ENCODE results near the gene CCDC57. TPM values are rescaled to one million over a fixed set of nuclear protein-coding genes. Genes with fewer than 3 reads are reported as not detected.
"Not testable (repeated sequence)": the region's sequence is repeated elsewhere in the genome, so short reads cannot be mapped to it uniquely, and the experiment has no call there.

Gene CCDC57
- total and polyA plus RNA-seq, 2 of the 4 experiments (the other 2 are of a cell fraction): 7.3 to 31.3 TPM

DNA sequence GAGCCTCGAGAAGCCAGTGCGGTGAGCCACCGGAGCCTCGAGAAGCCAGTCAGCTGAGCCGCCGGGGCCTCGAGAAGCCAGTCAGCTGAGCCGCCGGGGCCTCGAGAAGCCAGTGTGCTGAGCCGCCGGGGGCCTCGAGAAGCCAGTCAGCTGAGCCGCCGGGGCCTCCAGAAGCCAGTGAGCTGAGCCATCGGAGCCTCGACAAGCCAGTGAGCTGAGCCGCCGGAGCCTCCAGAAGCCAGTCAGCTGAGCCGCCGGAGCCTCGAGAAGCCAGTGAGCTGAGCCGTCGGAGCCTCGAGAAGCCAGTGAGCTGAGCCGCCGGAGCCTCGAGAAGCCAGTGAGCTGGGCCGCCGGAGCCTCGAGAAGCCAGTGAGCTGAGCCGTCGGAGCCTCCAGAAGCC lies 42.1 kb upstream of the CCDC57 start:
- H3K79me1 ChIP-seq (ENCODE audit: low read depth in 1 of 2, low read length in 2 of 2): peaks cover 34 to 77% of the 10 kb centered on the region in 2 experiments
- H2AK9ac ChIP-seq (replicated peaks; ENCODE audit: low read depth, low read length, poor library complexity); H3K23ac ChIP-seq (ENCODE audit: low read depth, low read length); H3K4me1 ChIP-seq (ENCODE audit: control insufficient read depth, insufficient read depth, low read length); H3K4ac ChIP-seq (ENCODE audit: low read depth, low read length); H3K4me3 ChIP-seq (ENCODE audit: insufficient read depth, low read depth, low read length); H3K9me3 ChIP-seq (ENCODE audit: control insufficient read depth, insufficient read depth, low read length); H3K14ac ChIP-seq (replicated peaks; ENCODE audit: low read depth, low read length); in situ Hi-C loops (cut with MboI; ENCODE audit: low sequenced_read_pairs); dilution Hi-C loops (cut with HindIII; ENCODE audit: low sequenced_read_pairs, unreplicated experiment); BruUV-seq (replicated peaks); intact Hi-C loops (cut with micrococcal nuclease); H4K5ac ChIP-seq (ENCODE audit: low read depth, low read length); H3K4me2 ChIP-seq (ENCODE audit: low read depth, low read length); H3K56ac ChIP-seq (ENCODE audit: extremely low read depth, insufficient read depth, low read length); H2BK15ac ChIP-seq (ENCODE audit: low read depth, low read length); H2AFZ ChIP-seq (replicated peaks; ENCODE audit: low read length, poor library complexity); H2AK5ac ChIP-seq (ENCODE audit: low read depth, low read length); DNase-seq; H3K9me1 ChIP-seq (ENCODE audit: insufficient read depth, low read length); H2BK5ac ChIP-seq (ENCODE audit: low read depth, low read length, poor library complexity, severe bottlenecking); ATAC-seq (ENCODE audit: low read depth); H3K27me3 ChIP-seq (ENCODE audit: control insufficient read depth, insufficient read depth, low read length); H3K27ac ChIP-seq (ENCODE audit: insufficient read depth, low read length); H4K8ac ChIP-seq (ENCODE audit: low read depth in 2 of 2, low read length in 2 of 2); H3K9ac ChIP-seq (ENCODE audit: low read depth, low read length); H3K18ac ChIP-seq (ENCODE audit: low read depth, low read length); H4K91ac ChIP-seq (ENCODE audit: insufficient read depth, low read depth, low read length); H2BK20ac ChIP-seq (ENCODE audit: low read depth, low read length); H2BK120ac ChIP-seq (ENCODE audit: low read depth, low read length): not testable (repeated sequence)
- H4K20me1 ChIP-seq (ENCODE audit: insufficient read depth, low read length): peaks cover 81% of the 10 kb centered on the region
- CTCF ChIA-PET: interaction anchor here (0.6 kb wide), 1 partner anchor 46 kb away, joined by 4 read pairs; no protein-coding TSS in a partner anchor
- POLR2A ChIA-PET (ENCODE audit: unreplicated experiment): interaction anchor here (0.6 to 0.9 kb wide), 3 partner anchors 11 to 16 kb away, joined by 3 read pairs; no protein-coding TSS in a partner anchor
- H3K36me3 ChIP-seq (ENCODE audit: control insufficient read depth, insufficient read depth, low read length): peaks cover 73% of the 10 kb centered on the region
- 97% methylated on average over 11 of the region's 33 CpGs; no CpG with 5 or more reads in 1 of the 2 experiments for WGBS, 2 experiments (ENCODE audit: extremely low coverage in 2 of 2, insufficient read length in 1 of 2)

DNA sequence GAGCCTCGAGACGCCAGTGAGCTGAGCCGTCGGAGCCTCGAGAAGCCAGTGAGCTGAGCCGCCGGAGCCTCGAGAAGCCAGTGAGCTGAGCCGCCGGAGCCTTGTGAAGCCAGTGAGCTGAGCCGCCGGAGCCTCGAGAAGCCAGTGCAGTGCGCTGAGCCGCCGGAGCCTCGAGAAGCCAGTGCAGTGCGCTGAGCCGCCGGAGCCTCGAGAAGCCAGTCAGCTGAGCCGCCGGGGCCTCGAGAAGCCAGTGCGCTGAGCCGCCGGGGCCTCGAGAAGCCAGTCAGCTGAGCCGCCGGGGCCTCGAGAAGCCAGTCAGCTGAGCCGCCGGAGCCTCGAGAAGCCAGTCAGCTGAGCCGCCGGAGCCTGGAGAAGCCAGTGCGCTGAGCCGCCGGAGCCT lies 41.5 kb upstream of the CCDC57 start:
- H2BK15ac ChIP-seq (ENCODE audit: low read depth, low read length); H2BK120ac ChIP-seq (ENCODE audit: low read depth, low read length); H3K9ac ChIP-seq (ENCODE audit: low read depth, low read length); H4K91ac ChIP-seq (ENCODE audit: insufficient read depth, low read depth, low read length); dilution Hi-C loops (cut with HindIII; ENCODE audit: low sequenced_read_pairs, unreplicated experiment); H3K18ac ChIP-seq (ENCODE audit: low read depth, low read length); H2AFZ ChIP-seq (replicated peaks; ENCODE audit: low read length, poor library complexity); H2BK5ac ChIP-seq (ENCODE audit: low read depth, low read length, poor library complexity, severe bottlenecking); H3K9me3 ChIP-seq (ENCODE audit: control insufficient read depth, insufficient read depth, low read length); H3K4me1 ChIP-seq (ENCODE audit: control insufficient read depth, insufficient read depth, low read length); H2AK5ac ChIP-seq (ENCODE audit: low read depth, low read length); H3K14ac ChIP-seq (replicated peaks; ENCODE audit: low read depth, low read length); H3K4me3 ChIP-seq (ENCODE audit: insufficient read depth, low read depth, low read length); H3K4ac ChIP-seq (ENCODE audit: low read depth, low read length); BruUV-seq (replicated peaks); DNase-seq; in situ Hi-C loops (cut with MboI; ENCODE audit: low sequenced_read_pairs); H4K5ac ChIP-seq (ENCODE audit: low read depth, low read length); CTCF ChIA-PET; H3K56ac ChIP-seq (ENCODE audit: extremely low read depth, insufficient read depth, low read length); H2AK9ac ChIP-seq (replicated peaks; ENCODE audit: low read depth, low read length, poor library complexity); intact Hi-C loops (cut with micrococcal nuclease); H3K23ac ChIP-seq (ENCODE audit: low read depth, low read length); ATAC-seq (ENCODE audit: low read depth); H3K27ac ChIP-seq (ENCODE audit: insufficient read depth, low read length); H2BK20ac ChIP-seq (ENCODE audit: low read depth, low read length); H3K4me2 ChIP-seq (ENCODE audit: low read depth, low read length); H3K27me3 ChIP-seq (ENCODE audit: control insufficient read depth, insufficient read depth, low read length); H4K8ac ChIP-seq (ENCODE audit: low read depth in 2 of 2, low read length in 2 of 2); H3K9me1 ChIP-seq (ENCODE audit: insufficient read depth, low read length): not testable (repeated sequence)
- POLR2A ChIA-PET (ENCODE audit: unreplicated experiment): interaction anchor here (0.9 kb wide), 1 partner anchor 13 kb away, joined by 3 read pairs; no protein-coding TSS in a partner anchor
- Histone ChIP-seq H3K79me1 (ENCODE audit: low read depth in 1 of 2, low read length in 2 of 2) (peaks cover 34 to 77% of the 10 kb centered on the region in 2 experiments), H3K36me3 (ENCODE audit: control insufficient read depth, insufficient read depth, low read length) (peaks cover 74% of the 10 kb centered on the region), H4K20me1 (ENCODE audit: insufficient read depth, low read length) (peaks cover 81% of the 10 kb centered on the region)
- WGBS, 2 experiments (ENCODE audit: extremely low coverage in 2 of 2, insufficient read length in 1 of 2): 98% methylated on average over 33 of the region's 39 CpGs; no CpG with 5 or more reads in 1 of the 2 experiments

Measured in IMR-90 (cell line).